Measurements from ENCODE around the gene SLC28A1.

SLC28A1 gene

GRCh38 chr15:84937144-84937543 lies 52.7 kb downstream of the SLC28A1 start:
- H3K9ac ChIP-seq, result no peak overlapping the region
- peak overlapping the region; percentile 3; the same call in 1 of the 2 replicates for H3K4me2 ChIP-seq
- no peak overlapping the region for H3K4me3 ChIP-seq (IDR thresholded peaks at IDR 0.05; ENCODE audit: insufficient read depth, low read depth, low read length)
- no peak overlapping the region for H2AFZ ChIP-seq (ENCODE audit: low read depth)
- peaks cover 23% of the 10 kb centered on the region for H3K4me1 ChIP-seq (ENCODE audit: low read depth, poor library complexity, severe bottlenecking)
- no peaks in the 10 kb centered on the region for H4K20me1 ChIP-seq (ENCODE audit: insufficient read depth)
- no peaks in the 10 kb centered on the region for H3K79me2 ChIP-seq (ENCODE audit: insufficient read depth, low read depth)
- H3K27me3 ChIP-seq (ENCODE audit: insufficient read depth, low read depth), result no peaks in the 10 kb centered on the region
- no peaks in the 10 kb centered on the region for H3K36me3 ChIP-seq (ENCODE audit: insufficient read depth)
- no peak for TF ChIP-seq CTCF (conservative IDR thresholded peaks at IDR 0.05; ENCODE audit: low read depth, low read length)
- H3K27ac ChIP-seq, result peak overlapping the region; percentile 35; the same call in 1 of the 2 replicates

DNA sequence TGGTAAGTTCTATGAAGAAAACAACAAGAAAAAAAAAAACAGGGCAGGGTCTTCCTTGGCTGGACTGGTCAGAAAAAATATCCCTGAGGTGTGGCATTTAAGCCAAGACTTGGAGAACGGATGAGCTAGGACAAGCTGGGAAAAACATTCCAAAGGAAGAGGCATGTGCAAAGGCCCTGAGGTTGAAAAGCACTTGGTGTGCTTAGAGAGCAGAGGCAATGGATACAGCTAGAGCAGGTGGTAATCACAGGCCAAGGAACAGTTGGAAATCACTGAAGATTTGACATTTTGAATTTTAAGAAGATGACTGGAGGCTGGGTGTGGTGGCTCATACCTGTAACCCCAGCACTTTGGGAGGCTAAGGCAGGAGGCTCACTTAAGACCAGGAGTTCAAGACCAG lies 54.3 kb downstream of the SLC28A1 start:
- Histone ChIP-seq H3K27me3 (ENCODE audit: insufficient read depth, low read depth) (no peaks in the 10 kb centered on the region), H3K4me2 (peak overlapping the region; percentile 3; the same call in 1 of the 2 replicates), H3K36me3 (ENCODE audit: insufficient read depth) (no peaks in the 10 kb centered on the region), H3K4me1 (ENCODE audit: low read depth, poor library complexity, severe bottlenecking) (peaks cover 23% of the 10 kb centered on the region), H3K79me2 (ENCODE audit: insufficient read depth, low read depth) (no peaks in the 10 kb centered on the region), H3K27ac (no peak overlapping the region), H4K20me1 (ENCODE audit: insufficient read depth) (no peaks in the 10 kb centered on the region), H3K9ac (no peak overlapping the region), H2AFZ (ENCODE audit: low read depth) (no peak overlapping the region), H3K4me3 (IDR thresholded peaks at IDR 0.05; ENCODE audit: insufficient read depth, low read depth, low read length) (no peak overlapping the region)
- TF ChIP-seq CTCF (conservative IDR thresholded peaks at IDR 0.05; ENCODE audit: low read depth, low read length), result no peak

DNA sequence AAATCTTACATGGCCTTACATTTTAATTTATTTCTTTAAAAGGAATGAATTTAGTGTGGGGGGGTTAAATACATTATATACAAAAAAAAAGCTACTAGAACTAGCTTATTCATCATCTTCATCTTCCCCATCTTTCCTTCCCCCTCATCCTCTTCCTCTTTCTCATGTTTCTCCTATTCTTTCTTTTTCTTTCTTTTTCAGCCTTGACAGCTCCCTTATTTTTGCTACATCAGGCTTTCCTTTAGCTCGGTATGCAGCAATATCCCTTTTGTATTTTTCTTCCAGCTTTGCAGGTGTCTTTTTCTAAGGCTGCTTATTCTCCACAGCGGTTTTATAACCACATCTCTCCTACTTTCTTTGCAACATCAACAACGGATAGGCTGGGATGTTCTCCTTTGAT lies 55.9 kb downstream of the SLC28A1 start:
- Histone ChIP-seq H4K20me1 (ENCODE audit: insufficient read depth) (no peaks in the 10 kb centered on the region), H3K9ac (no peak overlapping the region), H2AFZ (ENCODE audit: low read depth) (no peak overlapping the region), H3K4me1 (ENCODE audit: low read depth, poor library complexity, severe bottlenecking) (peaks cover 23% of the 10 kb centered on the region), H3K36me3 (ENCODE audit: insufficient read depth) (no peaks in the 10 kb centered on the region), H3K27me3 (ENCODE audit: insufficient read depth, low read depth) (no peaks in the 10 kb centered on the region), H3K27ac (no peak overlapping the region), H3K4me2 (no peak overlapping the region), H3K79me2 (ENCODE audit: insufficient read depth, low read depth) (no peaks in the 10 kb centered on the region), H3K4me3 (IDR thresholded peaks at IDR 0.05; ENCODE audit: insufficient read depth, low read depth, low read length) (no peak overlapping the region)
- TF ChIP-seq CTCF (conservative IDR thresholded peaks at IDR 0.05; ENCODE audit: low read depth, low read length), result no peak

- Histone ChIP-seq H3K27ac (no peak overlapping the region), H3K9ac (no peak overlapping the region), H3K4me2 (no peak overlapping the region), H2AFZ (ENCODE audit: low read depth) (no peak overlapping the region), H3K4me1 (ENCODE audit: low read depth, poor library complexity, severe bottlenecking) (peaks cover 12% of the 10 kb centered on the region), H3K79me2 (ENCODE audit: insufficient read depth, low read depth) (no peaks in the 10 kb centered on the region), H4K20me1 (ENCODE audit: insufficient read depth) (no peaks in the 10 kb centered on the region), H3K36me3 (ENCODE audit: insufficient read depth) (no peaks in the 10 kb centered on the region), H3K4me3 (IDR thresholded peaks at IDR 0.05; ENCODE audit: insufficient read depth, low read depth, low read length) (no peak overlapping the region), H3K27me3 (ENCODE audit: insufficient read depth, low read depth) (no peaks in the 10 kb centered on the region)
- no peak for TF ChIP-seq CTCF (conservative IDR thresholded peaks at IDR 0.05; ENCODE audit: low read depth, low read length)
Observed at GRCh38 chr15:84942456-84942855, 58.0 kb downstream of the SLC28A1 start.

Measured in KMS-11 (cell line).